HL-60 (cell line): Measurements from ENCODE around the gene R3HCC1L.

ENCODE experiments used
- CTCF ChIP-seq: IDR thresholded peaks from one replicate; pipeline ENCODE4 v1.5.1; 2011; ENCODE audit warnings: low read length, control low read depth, inconsistent platforms; ENCODE audit not compliant: insufficient read depth
- GABPA ChIP-seq: IDR thresholded peaks from 2 replicates; pipeline ENCODE4 v1.6.1; 2012; ENCODE audit warnings: low read depth
- POLR2AphosphoS5 ChIP-seq: IDR thresholded peaks from 2 replicates; pipeline ENCODE4 v1.6.1; 2012; ENCODE audit warnings: low read depth
- SPI1 ChIP-seq: IDR thresholded peaks from 2 replicates; pipeline ENCODE4 v1.6.1; 2012; ENCODE audit warnings: low read depth, mild to moderate bottlenecking, borderline replicate concordance
- TF ChIP-seq, protein P1 (sequence below): IDR thresholded peaks from 2 replicates; pipeline ENCODE4 v1.6.1; 2012; ENCODE audit warnings: low read depth; ENCODE audit not compliant: insufficient replicate concordance

DNA sequence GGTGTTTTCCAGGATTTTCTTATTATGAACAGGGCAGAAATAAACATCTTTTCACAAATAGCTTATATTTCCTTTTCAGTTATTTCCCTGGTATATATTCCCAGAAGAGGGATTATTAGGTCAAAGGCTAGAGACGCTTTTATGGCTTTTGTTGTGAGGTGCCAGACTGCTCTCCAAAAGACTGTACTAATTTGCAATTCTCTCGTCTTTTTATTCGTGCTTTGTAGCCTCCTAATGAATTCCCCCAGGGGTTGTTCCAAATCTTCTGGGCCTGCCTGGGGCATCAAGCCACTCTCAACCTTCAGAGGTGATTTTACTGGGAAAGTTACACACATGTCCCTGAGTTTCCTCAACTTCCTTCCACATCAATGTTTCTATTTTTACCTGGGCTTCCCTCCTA, 34.0 kb upstream of the R3HCC1L start:
- no peak for TF ChIP-seq CTCF
- TF ChIP-seq, protein P1, sequence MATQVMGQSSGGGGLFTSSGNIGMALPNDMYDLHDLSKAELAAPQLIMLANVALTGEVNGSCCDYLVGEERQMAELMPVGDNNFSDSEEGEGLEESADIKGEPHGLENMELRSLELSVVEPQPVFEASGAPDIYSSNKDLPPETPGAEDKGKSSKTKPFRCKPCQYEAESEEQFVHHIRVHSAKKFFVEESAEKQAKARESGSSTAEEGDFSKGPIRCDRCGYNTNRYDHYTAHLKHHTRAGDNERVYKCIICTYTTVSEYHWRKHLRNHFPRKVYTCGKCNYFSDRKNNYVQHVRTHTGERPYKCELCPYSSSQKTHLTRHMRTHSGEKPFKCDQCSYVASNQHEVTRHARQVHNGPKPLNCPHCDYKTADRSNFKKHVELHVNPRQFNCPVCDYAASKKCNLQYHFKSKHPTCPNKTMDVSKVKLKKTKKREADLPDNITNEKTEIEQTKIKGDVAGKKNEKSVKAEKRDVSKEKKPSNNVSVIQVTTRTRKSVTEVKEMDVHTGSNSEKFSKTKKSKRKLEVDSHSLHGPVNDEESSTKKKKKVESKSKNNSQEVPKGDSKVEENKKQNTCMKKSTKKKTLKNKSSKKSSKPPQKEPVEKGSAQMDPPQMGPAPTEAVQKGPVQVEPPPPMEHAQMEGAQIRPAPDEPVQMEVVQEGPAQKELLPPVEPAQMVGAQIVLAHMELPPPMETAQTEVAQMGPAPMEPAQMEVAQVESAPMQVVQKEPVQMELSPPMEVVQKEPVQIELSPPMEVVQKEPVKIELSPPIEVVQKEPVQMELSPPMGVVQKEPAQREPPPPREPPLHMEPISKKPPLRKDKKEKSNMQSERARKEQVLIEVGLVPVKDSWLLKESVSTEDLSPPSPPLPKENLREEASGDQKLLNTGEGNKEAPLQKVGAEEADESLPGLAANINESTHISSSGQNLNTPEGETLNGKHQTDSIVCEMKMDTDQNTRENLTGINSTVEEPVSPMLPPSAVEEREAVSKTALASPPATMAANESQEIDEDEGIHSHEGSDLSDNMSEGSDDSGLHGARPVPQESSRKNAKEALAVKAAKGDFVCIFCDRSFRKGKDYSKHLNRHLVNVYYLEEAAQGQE: no peak
- TF ChIP-seq POLR2AphosphoS5: no peak
- TF ChIP-seq SPI1: no peak
- TF ChIP-seq GABPA: no peak
